CMK (cell line): ENCODE measurements around the gene ZNF132.
"Not testable (repeated sequence)": the region's sequence is repeated elsewhere in the genome, so short reads cannot be mapped to it uniquely, and the experiment has no call there.

Experiments used
- DNase-seq: peaks from one replicate; pipeline ENCODE4 v3.0.0-alpha.2; 2010; ENCODE audit warnings: low read depth

The ZNF132 gene

DNA sequence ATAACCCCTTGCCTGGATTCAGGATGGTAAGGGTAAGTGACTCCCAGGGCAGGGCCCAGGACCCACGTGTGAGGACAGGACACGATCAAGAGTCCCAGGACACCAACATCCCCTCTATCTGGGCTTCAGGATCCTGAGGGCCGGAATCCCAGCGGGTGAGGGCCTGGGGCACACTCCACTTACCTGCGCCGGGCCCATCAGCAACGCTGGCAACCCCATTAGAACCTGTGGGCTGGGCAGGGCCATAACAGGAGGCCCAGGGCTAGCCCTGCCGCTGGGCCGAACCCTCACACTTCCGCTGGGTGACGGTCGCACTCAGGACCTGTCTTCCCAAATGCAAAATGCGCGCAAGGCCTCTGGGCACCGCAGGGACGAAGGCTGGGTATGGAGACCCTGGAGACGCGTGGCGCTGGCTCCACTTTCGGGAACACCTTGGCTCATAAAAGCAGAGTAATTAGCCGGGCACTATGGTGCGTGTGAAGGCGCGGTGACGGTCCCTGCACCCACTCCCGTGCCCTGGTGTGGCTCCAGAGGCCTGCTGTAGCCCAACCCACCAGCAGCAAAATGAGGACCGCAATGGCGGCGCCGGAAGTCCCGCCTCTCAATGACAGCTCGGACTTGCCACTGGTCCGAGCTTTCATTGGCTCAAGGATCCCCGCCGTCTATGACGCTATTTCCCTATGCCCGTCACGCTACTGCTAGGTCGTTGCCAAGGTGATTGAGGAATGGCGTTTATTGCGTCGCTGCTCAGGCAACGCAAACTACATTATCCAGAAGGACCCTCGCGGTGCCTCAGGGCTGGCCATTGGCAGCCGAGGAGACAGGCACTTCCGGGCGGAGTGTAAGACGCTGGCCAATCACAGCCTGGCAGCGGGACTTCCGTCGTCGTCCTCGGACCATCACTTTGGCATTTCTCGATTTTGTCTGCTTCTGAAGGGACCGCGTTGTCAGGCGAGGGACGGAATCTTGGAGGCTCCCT lies at the start of gene ZNF132:
ZNF132 (minus strand) TSS at position 578 of the 979 bp plus-strand sequence; CDS start at position 246, 332 bp downstream.
- DNase-seq, result peak; percentile 98

DNA sequence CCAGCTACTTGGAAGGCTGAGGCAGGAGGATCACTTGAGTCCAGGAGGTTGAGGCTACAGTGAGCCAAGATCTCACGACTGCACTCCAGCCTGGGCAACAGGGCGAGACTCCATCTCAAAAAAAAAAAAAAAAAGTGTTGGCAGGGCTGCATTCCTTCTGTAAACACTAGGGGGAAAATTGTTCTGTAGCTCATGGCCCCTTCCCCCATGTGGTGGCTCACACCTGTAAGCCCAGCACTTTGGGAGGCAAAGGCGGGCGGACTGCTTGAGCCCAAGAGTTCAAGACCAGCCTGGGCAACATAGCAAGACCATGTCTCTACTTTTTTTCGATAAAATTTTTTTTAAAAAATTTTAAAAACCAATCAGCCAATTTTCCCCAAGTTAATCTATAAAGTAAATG lies 44.4 kb upstream of the ZNF132 start:
- not testable (repeated sequence) for DNase-seq

DNA sequence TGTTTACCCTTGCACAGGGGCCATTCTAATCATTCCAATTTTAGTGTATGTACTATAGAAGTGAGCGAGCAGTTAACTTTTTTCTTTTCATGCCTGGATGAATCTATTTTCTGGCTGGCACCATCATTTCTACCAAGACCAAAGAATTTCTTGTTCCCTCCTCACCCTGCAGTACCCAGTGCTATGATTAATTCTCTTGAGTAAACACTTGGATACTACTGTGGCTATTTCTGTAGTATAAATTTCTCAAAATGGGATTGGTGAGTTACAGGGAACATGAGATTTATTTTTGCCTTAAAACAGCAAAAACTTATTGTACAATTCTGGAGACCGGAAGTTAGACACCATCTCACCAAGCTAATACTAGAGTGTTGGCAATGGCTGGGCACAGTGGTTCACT lies 43.8 kb upstream of the ZNF132 start:
- DNase-seq, result no peak

DNA sequence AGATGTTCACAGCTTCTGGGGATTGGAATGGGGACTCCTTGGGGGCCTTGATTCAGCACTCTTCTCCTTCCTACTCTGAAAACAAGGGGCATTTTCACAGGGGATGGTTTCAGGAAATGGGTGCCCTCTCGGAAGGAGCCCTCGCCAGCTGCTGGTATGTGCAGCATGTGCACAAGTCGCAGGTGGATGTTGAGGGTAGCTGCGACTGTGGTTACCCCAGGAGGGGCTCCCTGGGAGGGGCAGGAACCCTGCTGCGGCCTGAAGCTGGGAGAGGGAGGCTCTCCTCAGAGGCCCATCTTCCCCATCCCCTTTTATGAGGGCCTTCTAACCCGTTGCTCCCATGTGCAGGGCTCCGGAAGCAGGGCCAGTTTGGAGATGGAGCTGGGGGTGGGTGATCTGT lies 42.4 kb upstream of the ZNF132 start:
- no peak for DNase-seq

DNA sequence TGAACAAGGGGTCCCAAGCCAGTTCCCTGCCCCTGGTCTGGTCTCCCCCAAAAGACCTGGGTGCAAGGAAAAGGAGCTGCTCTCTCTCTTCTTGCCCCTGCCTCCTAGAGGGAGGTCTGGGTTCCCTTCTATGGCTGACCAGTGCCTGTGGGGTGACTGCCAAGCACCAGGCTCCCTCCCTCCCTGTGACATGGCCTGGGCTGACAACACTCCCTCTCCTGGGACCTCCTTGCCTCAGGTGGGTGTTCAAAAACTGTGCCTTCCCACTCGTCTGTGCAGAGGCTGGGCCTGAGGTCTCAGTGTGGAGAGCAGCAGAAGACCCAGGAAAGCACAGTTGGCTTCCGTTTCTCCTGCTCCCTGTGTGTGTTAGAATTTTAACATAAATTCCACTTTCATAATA lies 40.9 kb upstream of the ZNF132 start:
- DNase-seq, result no peak

DNA sequence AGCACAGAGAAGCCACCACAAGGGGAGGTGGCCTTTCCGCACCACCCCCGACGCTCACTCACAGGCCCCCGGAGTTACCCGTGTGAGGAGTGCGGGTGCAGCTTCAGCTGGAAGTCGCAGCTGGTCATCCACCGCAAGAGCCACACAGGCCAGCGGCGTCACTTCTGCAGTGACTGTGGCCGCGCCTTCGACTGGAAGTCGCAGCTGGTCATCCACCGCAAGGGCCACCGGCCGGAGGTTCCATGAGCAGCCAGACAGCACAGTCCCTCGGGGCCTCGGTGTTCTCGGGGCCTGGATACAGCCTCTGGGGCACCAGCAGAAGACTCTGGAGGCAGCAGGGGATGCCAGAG lies 40.5 kb upstream of the ZNF132 start:
- no peak for DNase-seq

DNA sequence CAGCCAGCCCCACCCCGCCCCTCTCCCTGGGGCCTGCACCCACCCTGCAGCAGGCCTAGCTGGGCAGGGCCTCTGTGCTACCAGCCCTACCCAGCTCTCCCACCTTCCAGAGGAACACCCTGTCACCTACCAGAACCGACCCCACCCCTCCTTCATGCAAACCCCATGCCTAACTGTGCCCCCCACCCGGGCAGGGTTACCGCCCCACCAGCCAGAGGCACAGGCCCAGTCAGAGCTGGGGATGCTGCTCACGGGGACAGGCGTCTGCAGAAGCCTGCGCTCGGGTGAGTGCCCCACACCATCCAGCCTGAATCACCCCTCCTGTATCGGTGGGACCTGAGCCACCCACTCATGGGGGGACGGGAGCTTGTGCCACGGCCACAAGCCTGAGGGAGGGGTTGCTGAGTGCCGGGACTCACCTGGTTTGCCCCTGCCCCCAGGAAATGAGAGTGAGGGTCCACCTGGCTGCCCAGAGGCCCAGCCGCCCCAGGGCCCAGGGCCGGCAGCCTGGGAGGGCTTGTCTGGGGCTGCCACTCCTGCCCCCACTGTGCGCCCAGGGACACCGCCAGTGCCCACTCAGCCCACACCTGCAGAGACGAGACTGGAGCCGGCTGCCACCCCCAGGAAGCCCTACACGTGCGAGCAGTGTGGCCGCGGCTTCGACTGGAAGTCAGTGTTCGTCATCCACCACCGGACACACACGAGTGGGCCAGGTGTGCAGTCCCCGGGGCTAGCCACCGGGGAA lies 40.0 kb upstream of the ZNF132 start:
- DNase-seq, result no peak

DNA sequence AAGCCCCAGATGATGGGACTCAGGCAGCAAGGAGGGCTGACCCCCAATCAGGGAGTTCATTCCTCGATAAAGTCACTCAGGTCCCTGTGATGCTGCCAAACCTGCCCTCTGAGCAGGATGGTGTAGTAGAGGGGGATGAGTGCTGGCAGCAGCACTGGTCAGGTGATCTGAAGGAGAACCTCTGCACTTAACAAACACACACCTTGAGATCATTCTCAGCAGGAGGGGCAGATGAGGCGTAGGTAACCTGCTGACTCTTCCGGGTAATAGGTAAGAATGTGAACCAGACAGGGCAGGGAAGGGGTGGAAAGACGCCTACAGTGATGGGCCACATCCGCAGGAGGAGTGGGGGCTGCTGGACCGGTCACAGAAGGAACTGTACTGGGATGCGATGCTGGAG lies 39.4 kb upstream of the ZNF132 start:
- DNase-seq, result no peak

DNA sequence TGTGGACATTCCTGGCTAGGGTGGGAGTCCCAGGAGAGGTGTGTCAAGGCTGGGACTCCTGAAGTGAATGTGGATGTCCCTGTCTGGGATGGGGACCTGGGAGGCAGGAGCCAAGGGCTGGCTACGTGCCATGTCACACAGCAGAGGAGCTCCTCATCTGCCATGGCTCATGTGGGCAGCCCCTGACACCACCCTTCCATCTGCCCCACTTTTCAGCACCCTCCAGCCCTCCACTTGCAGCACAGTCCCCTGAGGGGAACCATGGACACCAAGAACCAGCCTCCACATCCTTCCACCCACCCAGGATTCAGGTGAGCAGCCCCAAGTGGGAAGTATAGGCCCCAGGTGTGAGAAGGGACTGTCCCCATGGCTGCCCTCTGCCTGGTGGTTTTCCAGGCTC lies 37.9 kb upstream of the ZNF132 start:
- DNase-seq, result no peak

DNA sequence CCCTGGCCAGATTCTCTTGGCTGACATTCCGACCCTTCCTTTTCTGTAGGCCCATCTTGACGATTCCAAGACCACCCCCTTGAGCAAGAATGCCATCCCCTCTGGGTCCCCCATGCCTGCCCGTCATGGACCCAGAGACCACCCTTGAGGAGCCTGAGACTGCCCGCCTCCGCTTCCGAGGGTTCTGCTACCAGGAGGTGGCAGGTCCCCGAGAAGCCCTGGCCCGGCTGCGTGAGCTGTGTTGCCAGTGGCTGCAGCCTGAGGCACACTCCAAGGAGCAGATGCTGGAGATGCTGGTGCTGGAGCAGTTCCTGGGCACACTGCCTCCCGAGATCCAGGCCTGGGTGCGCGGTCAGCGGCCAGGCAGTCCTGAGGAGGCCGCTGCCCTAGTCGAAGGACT lies 37.2 kb upstream of the ZNF132 start:
- DNase-seq, result no peak

DNA sequence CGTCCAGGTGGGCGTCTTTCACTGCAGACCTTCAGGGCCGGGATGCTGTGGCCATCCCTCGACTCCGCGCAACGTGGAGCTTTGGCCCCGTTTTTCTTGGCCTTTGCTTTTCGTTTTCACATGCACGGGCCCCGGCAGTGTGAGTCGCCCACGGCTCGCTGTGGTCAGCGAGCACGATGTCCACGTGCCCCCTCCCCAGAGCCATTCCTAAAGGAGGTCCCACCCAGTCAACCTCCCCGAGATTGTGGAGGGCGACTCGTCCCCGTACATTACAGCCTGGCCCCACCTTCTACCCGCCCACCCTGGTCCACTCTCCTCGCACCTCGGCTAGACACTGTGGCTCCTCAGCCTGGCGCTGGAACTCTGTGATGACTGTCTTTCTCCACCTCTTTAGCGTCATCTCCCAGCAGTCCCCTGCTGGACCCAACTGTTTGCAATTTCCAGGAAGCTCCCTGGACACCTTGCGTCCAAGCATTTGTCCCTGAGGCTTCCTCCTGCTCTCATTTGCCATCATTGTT lies 36.6 kb upstream of the ZNF132 start:
- DNase-seq, result no peak

DNA sequence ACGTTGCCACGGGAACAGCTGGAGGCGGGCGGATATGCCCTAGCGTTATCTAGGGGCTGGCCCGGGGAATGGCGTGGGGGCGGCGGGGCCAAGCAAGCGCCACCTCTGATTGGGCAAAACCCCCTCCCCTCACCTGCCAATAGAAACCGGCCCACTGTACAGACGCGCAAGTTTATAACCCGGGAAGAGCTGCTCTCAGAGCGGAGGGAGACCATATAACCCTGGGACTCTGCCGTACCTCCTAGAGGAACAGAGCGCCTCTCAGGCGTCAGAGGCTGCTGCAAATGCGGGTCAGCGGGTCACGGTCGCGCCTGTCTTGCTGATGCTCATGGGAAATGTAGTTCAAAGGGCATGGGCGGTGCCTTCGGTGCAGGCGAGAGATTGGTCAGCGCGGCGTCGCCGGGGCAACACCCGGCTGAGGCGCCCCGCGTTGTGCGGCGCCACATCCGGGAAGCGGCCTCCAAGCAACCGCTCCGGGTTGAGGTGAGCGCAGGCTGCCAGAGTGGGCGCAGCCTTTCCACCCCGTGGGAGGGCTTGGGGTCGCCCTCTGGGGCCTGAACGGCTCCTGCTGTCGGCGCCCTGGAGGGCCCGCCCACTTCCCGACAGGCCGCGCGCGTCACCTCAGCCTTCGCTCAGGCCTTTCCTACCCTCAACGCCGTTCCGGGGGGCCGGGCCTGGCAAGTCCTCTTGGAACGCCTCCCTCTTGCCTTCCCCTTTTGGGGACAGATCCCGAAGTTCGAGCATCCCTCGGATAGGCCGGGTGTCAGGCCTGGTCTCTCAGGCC lies 36.0 kb upstream of the ZNF132 start, which contains the start of gene ZNF446:
ZNF446 (plus strand) TSS at position 639 of the 784 bp plus-strand sequence. CDS start 867 bp downstream, outside the sequence.
- peak; percentile 98 for DNase-seq

DNA sequence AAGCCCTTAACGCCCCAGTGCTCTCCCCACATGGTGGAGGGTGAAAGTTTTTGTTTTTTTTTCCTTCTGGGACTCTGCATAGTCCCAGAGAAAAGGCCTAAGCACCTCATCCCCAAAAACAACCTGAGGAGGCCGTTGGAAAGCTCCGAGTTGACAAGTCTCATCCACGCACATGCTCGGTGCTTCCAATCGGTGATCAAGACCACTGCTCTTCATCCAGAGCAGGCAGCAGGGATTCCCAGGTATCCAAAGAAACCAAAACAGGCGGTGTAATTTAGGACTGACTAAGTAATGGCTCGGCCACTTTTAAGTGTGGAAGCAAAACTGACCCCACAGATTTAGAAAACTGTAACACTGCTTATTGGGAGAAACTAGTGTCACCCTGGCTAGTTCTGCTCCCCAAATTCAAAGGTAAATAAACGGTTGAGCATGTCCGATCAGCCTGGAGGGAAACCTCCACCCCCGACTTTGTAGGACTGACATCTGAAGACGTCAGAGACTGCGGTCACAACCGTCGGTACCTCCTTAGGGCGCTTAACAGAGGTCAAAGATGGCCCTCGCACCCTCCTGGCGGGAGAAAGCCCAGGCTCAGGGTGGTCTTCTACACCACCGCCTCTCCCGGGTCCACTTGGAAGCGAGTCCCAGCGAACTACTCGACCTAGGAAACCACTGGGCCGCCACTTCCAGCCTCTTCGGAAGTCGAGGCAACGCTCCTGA lies 35.2 kb upstream of the ZNF132 start:
- no peak for DNase-seq

DNA sequence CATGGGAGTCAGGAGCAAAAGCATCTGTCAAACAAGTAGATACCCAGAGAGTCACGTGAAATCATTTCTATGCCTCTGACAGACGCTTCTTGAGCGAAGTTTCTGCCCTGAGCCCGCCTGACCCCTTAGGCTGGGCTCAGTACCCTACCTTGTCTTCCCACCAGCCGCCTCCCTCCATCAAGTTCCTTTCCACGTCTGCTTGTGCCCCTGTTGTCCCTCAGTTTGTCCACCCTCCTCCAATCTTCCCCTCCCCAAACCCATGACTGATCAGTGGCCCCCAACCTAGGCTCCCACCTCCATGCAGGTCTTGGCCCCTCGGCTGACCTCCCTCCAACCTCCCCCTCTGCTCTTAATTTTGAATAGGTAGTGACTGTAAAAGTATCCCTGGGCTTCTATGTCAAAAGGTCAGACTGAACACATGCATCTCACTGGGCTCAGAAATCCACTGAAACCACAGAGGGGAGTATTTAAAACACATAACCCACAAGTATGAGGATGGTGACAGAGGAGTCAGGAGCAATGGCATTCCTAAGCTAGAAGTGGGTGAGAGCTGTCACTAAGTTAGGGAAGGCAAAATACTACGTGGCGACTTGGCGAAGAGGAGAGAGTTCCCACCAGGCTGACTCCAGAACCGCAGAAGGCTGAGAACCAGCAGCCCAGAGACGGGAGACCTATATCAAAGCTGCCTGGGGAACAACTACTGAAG lies 34.5 kb upstream of the ZNF132 start:
- no peak for DNase-seq

DNA sequence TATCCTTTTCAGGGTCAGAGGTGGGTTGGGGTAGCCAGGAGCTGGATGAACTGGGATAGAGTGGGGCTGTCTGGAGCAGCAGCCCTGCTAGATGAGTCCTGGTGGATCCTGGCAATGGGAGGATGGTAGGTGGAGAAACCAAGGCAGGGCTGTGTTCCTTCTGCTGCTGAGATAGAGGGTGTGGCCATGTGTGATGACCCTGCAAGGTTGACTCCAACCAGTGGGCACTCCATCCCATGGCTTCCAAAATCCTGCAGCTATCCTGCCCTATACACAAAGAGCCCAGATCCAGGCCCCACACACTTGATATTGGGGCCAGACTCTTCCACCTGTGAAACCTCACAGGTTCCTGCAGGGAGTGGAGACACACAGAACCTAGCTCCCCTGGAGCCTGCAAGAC lies 33.8 kb upstream of the ZNF132 start:
- no peak for DNase-seq

DNA sequence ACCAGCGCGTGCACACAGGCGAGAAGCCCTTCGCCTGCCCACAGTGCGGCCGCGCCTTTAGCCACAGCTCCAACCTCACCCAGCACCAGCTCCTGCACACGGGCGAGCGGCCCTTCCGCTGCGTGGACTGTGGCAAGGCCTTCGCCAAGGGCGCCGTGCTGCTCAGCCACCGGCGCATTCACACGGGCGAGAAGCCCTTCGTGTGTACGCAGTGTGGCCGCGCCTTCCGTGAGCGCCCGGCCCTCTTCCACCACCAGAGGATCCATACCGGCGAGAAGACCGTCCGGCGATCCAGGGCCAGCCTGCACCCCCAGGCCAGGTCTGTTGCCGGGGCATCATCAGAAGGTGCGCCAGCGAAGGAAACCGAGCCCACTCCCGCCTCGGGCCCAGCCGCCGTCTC lies 31.8 kb upstream of the ZNF132 start:
- DNase-seq, result no peak

DNA sequence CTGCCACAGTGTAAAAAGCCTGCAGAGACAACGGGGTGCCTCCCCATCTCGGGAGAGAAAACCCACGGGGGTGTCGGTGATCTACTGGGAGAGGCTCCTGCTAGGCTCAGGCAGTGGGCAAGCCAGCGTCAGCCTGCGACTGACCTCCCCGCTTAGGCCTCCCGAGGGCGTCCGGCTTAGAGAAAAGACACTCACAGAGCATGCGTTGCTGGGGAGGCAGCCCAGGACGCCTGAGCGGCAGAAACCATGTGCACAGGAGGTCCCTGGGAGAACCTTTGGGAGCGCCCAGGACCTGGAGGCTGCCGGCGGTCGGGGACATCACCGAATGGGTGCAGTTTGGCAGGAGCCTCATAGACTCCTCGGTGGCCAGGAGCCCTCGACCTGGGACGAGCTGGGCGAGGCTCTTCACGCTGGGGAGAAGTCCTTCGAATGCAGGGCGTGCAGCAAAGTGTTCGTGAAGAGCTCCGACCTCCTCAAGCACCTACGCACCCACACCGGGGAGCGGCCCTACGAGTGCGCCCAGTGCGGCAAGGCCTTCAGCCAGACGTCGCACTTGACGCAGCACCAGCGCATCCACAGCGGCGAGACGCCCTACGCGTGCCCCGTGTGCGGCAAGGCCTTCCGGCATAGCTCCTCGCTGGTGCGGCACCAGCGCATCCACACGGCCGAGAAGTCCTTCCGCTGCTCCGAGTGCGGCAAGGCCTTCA lies 31.0 kb upstream of the ZNF132 start:
- DNase-seq, result not testable (repeated sequence)

DNA sequence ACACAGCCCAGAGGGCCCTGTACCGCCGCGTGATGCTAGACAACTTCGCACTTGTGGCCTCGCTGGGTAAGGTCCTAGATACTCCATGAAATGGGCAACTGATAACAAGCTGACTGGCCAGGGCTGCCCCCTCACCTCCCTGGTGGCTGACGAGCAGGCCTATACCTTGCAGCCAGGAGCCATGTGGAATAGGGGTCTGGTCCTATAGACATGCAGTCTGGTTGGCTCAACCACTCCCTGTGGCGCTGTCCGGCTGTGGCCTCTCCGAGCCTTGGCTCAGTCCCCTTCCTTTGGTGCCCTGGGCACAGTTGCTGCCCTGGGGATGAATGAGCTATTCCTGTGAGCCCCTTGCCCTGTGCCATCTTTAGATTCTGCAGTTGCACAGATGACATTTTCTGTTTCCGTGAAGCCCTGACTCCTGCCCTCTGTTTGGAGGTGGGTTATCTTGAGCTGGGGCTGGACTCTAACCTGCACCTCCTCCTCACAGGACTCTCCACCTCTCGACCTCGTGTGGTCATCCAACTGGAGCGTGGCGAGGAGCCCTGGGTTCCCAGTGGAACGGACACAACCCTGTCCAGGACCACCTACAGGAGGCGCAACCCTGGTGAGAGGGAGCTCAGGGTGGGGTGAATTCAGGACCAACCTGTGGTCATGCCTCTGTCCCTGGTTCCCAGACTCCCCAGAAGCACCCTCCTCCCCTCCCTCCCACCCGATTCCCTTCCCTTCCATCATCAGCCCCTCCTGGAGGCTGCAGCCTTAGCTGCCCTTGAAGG lies 29.5 kb upstream of the ZNF132 start:
- DNase-seq, result no peak

DNA sequence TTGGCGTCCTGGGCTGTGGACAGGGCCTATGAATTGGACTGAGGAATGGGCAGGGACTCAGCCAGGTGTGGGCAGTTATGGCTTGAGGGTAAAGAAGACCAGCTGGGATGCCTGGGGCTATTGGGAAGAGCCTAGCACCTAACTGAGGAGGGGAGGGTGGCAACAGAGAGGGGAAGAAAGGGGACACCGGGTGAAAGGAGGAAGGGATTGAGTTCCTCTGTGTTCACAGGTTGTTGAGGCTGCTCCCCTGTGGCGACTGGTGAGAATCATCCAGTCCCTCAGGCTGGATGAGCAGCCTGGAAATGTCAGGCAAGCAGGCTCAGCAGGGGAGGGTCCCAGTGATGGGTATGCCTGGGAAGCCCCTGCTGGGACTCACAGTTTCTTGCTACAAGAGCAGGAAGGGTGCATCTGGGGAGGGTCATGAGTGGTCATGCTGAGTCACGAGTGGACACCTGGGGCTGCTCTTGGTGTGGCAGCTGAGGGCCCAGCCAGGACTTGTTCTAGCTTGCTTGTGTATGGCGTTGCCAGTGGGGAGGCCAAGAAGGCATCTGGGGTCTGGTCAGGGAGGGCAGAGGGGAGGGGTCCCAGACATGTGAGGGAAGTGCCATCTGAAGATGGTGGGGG lies 28.4 kb upstream of the ZNF132 start:
- no peak for DNase-seq
